Measurements from ENCODE around the gene PPARD. TPM values are rescaled to one million over a fixed set of nuclear protein-coding genes. Genes with fewer than 3 reads are reported as not detected.

PPARD gene
- total and polyA plus RNA-seq, 2 of the 13 experiments (the other 11 are each of a cell fraction or from before 2014, with no cell fraction given), result 6.1 to 13.3 TPM

GRCh38 chr6:35385457-35386202 lies 43.3 kb downstream of the PPARD start (continued):
- no peak for TF ChIP-seq ZNF124 (CRISPR knock-in tag; IDR thresholded peaks at IDR 0.05)
- TF ChIP-seq REXO4 (CRISPR knock-in tag; IDR thresholded peaks at IDR 0.05; ENCODE audit: borderline replicate concordance), result no peak
- TF ChIP-seq DR1 (CRISPR knock-in tag; IDR thresholded peaks at IDR 0.05), result no peak
- TF ChIP-seq ZNF891 (CRISPR knock-in tag; IDR thresholded peaks at IDR 0.05), result no peak
- TF ChIP-seq WIZ (CRISPR knock-in tag; IDR thresholded peaks at IDR 0.05), result no peak
- no peak for TF ChIP-seq KLF15 (CRISPR knock-in tag; IDR thresholded peaks at IDR 0.05; ENCODE audit: borderline replicate concordance)
- no peak for TF ChIP-seq NFE2L1 (CRISPR knock-in tag; IDR thresholded peaks at IDR 0.05; ENCODE audit: borderline replicate concordance)
- no peak for TF ChIP-seq DMAP1 (CRISPR knock-in tag; IDR thresholded peaks at IDR 0.05)
- TF ChIP-seq SOX5 (CRISPR knock-in tag; IDR thresholded peaks at IDR 0.05; ENCODE audit: borderline replicate concordance), result no peak
- TF ChIP-seq SMC3 (IDR thresholded peaks at IDR 0.05; ENCODE audit: low read length), result no peak
- no peak for TF ChIP-seq ZNF350 (CRISPR knock-in tag; IDR thresholded peaks at IDR 0.05; ENCODE audit: borderline replicate concordance, low read depth)
- TF ChIP-seq STAT5B (CRISPR knock-in tag; IDR thresholded peaks at IDR 0.05), result no peak
- no peak for TF ChIP-seq ZFP91 (CRISPR knock-in tag; IDR thresholded peaks at IDR 0.05; ENCODE audit: borderline replicate concordance)
- no peak for TF ChIP-seq ATF1 (CRISPR knock-in tag; IDR thresholded peaks at IDR 0.05)
- TF ChIP-seq ZNF558 (CRISPR knock-in tag; IDR thresholded peaks at IDR 0.05; ENCODE audit: borderline replicate concordance), result no peak
- TF ChIP-seq, protein P1, sequence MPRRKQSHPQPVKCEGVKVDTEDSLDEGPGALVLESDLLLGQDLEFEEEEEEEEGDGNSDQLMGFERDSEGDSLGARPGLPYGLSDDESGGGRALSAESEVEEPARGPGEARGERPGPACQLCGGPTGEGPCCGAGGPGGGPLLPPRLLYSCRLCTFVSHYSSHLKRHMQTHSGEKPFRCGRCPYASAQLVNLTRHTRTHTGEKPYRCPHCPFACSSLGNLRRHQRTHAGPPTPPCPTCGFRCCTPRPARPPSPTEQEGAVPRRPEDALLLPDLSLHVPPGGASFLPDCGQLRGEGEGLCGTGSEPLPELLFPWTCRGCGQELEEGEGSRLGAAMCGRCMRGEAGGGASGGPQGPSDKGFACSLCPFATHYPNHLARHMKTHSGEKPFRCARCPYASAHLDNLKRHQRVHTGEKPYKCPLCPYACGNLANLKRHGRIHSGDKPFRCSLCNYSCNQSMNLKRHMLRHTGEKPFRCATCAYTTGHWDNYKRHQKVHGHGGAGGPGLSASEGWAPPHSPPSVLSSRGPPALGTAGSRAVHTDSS (CRISPR knock-in tag; conservative IDR thresholded peaks at IDR 0.05), result no peak
- no peak for TF ChIP-seq ZNF879 (CRISPR knock-in tag; IDR thresholded peaks at IDR 0.05)
- TF ChIP-seq ATRX (CRISPR knock-in tag; IDR thresholded peaks at IDR 0.05; ENCODE audit: borderline replicate concordance), result no peak
- TF ChIP-seq CC2D1A (CRISPR knock-in tag; IDR thresholded peaks at IDR 0.05), result no peak
- no peak for TF ChIP-seq NR2F2 (IDR thresholded peaks at IDR 0.05; ENCODE audit: borderline replicate concordance, low read depth)
- TF ChIP-seq NR1H2 (CRISPR knock-in tag; IDR thresholded peaks at IDR 0.05; ENCODE audit: borderline replicate concordance, low read depth), result no peak
- TF ChIP-seq, protein P2, sequence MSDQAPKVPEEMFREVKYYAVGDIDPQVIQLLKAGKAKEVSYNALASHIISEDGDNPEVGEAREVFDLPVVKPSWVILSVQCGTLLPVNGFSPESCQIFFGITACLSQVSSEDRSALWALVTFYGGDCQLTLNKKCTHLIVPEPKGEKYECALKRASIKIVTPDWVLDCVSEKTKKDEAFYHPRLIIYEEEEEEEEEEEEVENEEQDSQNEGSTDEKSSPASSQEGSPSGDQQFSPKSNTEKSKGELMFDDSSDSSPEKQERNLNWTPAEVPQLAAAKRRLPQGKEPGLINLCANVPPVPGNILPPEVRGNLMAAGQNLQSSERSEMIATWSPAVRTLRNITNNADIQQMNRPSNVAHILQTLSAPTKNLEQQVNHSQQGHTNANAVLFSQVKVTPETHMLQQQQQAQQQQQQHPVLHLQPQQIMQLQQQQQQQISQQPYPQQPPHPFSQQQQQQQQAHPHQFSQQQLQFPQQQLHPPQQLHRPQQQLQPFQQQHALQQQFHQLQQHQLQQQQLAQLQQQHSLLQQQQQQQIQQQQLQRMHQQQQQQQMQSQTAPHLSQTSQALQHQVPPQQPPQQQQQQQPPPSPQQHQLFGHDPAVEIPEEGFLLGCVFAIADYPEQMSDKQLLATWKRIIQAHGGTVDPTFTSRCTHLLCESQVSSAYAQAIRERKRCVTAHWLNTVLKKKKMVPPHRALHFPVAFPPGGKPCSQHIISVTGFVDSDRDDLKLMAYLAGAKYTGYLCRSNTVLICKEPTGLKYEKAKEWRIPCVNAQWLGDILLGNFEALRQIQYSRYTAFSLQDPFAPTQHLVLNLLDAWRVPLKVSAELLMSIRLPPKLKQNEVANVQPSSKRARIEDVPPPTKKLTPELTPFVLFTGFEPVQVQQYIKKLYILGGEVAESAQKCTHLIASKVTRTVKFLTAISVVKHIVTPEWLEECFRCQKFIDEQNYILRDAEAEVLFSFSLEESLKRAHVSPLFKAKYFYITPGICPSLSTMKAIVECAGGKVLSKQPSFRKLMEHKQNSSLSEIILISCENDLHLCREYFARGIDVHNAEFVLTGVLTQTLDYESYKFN (CRISPR knock-in tag; conservative IDR thresholded peaks at IDR 0.05), result peak; percentile 46; the same call in 1 of the 2 replicates
- no peak for TF ChIP-seq AGO1 (IDR thresholded peaks at IDR 0.05; ENCODE audit: low read depth, low read length, poor library complexity, severe bottlenecking)

Data from HepG2 (cell line).